BLaER1 treated with 17β-estradiol and CSF1 and Interleukin-3, amounts not matched to agents 10 nM and 100 nM (cell line): Measurements from ENCODE around the gene ST8SIA1.

Experiments used
- H3K27ac ChIP-seq, 11 experiments: shearing (Covaris generic); formaldehyde crosslinking; 2 replicates each; pipeline ENCODE4 v1.8.1; 2022
- H3K27me3 ChIP-seq, 11 experiments: shearing (Covaris generic); formaldehyde crosslinking; 2 replicates each; pipeline ENCODE4 v1.8.1; 2022
- H3K36me3 ChIP-seq, 11 experiments: shearing (Covaris generic); formaldehyde crosslinking; 2 replicates each; pipeline ENCODE4 v1.8.1; 2022
- H3K4me1 ChIP-seq, 10 experiments: shearing (Covaris generic); formaldehyde crosslinking; 2 replicates each; pipeline ENCODE4 v1.8.1; 2022
- H3K4me2 ChIP-seq, 11 experiments: shearing (Covaris generic); formaldehyde crosslinking; 2 replicates each; pipeline ENCODE4 v1.8.1; 2022
- H3K4me3 ChIP-seq, 10 experiments: shearing (Covaris generic); formaldehyde crosslinking; 2 replicates each; pipeline ENCODE4 v1.8.1; 2022
- H3K9ac ChIP-seq, 11 experiments: shearing (Covaris generic); formaldehyde crosslinking; 2 replicates each; pipeline ENCODE4 v1.8.1; 2022
- H3K9me3 ChIP-seq, 11 experiments: shearing (Covaris generic); formaldehyde crosslinking; replicated peaks in 1 of 11; 2 replicates each; pipeline ENCODE4 v1.8.1; 2022
- H4K20me1 ChIP-seq, 11 experiments: shearing (Covaris generic); formaldehyde crosslinking; 2 replicates each; pipeline ENCODE4 v1.8.1; 2022
- Cebpa-rat ChIP-seq, 11 experiments: shearing (Covaris generic); IDR thresholded peaks; 2 replicates each; pipeline ENCODE4 v1.8.1; 2022

ST8SIA1 gene

GRCh38 chr12:22248571-22249115 lies 85.9 kb downstream of the ST8SIA1 start:
- H3K9ac ChIP-seq: no peak overlapping the region
- H3K4me3 ChIP-seq: no peak overlapping the region
- peaks cover 44 to 90% (median 68%) of the 10 kb centered on the region in 11 experiments for H3K27me3 ChIP-seq
- peaks cover 9 to 19% (median 13%) of the 10 kb centered on the region in 10 experiments for H3K4me1 ChIP-seq
- H3K27ac ChIP-seq: no peak overlapping the region
- H3K36me3 ChIP-seq: no peaks in the 10 kb centered on the region
- TF ChIP-seq Cebpa-rat (IDR thresholded peaks at IDR 0.05): no peak
- peaks cover 0 to 9% (median 0%) of the 10 kb centered on the region in 11 experiments; a peak in 6 of 22 replicates for H4K20me1 ChIP-seq
- 0 out of 22 replicates have a peak, but pooled peaks cover 0 to 4% (median 0%) of the 10 kb centered on the region in 11 experiments for H3K9me3 ChIP-seq
- no peak overlapping the region for H3K4me2 ChIP-seq

- Histone ChIP-seq H3K27ac (no peak overlapping the region), H3K9ac (no peak overlapping the region), H3K4me3 (no peak overlapping the region), H4K20me1 (peaks cover 0 to 9% (median 0%) of the 10 kb centered on the region in 11 experiments; a peak in 5 of 22 replicates), H3K4me2 (no peak overlapping the region), H3K27me3 (peaks cover 38 to 89% (median 63%) of the 10 kb centered on the region in 11 experiments), H3K36me3 (no peaks in the 10 kb centered on the region), H3K9me3 (0 out of 22 replicates have a peak, but pooled peaks cover 0 to 4% (median 0%) of the 10 kb centered on the region in 11 experiments), H3K4me1 (peaks cover 9 to 19% (median 13%) of the 10 kb centered on the region in 10 experiments)
- no peak for TF ChIP-seq Cebpa-rat (IDR thresholded peaks at IDR 0.05)
Observed at GRCh38 chr12:22248121-22248520, 86.4 kb downstream of the ST8SIA1 start.

- Histone ChIP-seq H3K4me2 (peak overlapping the region in 1 of 11 experiments; percentile 10; a peak in 2 of 22 replicates), H3K36me3 (no peaks in the 10 kb centered on the region), H4K20me1 (peaks cover 0 to 9% (median 0%) of the 10 kb centered on the region in 11 experiments; a peak in 5 of 22 replicates), H3K9me3 (0 out of 22 replicates have a peak, but pooled peaks cover 0 to 4% (median 0%) of the 10 kb centered on the region in 11 experiments), H3K4me3 (no peak overlapping the region), H3K4me1 (peaks cover 9 to 15% (median 11%) of the 10 kb centered on the region in 10 experiments), H3K9ac (no peak overlapping the region), H3K27ac (no peak overlapping the region), H3K27me3 (peaks cover 22 to 78% (median 45%) of the 10 kb centered on the region in 11 experiments)
- no peak for TF ChIP-seq Cebpa-rat (IDR thresholded peaks at IDR 0.05)
Observed at GRCh38 chr12:22246217-22246846, 88.2 kb downstream of the ST8SIA1 start.

GRCh38 chr12:22242726-22243125 lies 91.8 kb downstream of the ST8SIA1 start:
- peaks cover 0 to 13% (median 4%) of the 10 kb centered on the region in 11 experiments; a peak in 6 of 22 replicates for H3K9me3 ChIP-seq
- H3K9ac ChIP-seq: no peak overlapping the region
- no peak overlapping the region for H3K4me2 ChIP-seq
- H4K20me1 ChIP-seq: no peaks in the 10 kb centered on the region
- peaks cover 0 to 42% (median 14%) of the 10 kb centered on the region in 11 experiments; a peak in 16 of 22 replicates for H3K27me3 ChIP-seq
- H3K36me3 ChIP-seq: no peaks in the 10 kb centered on the region
- H3K4me3 ChIP-seq: no peak overlapping the region
- peaks cover 0 to 4% (median 0%) of the 10 kb centered on the region in 10 experiments; a peak in 1 of 20 replicates for H3K4me1 ChIP-seq
- no peak overlapping the region for H3K27ac ChIP-seq
- no peak for TF ChIP-seq Cebpa-rat (IDR thresholded peaks at IDR 0.05)

- Histone ChIP-seq H3K9me3 (peaks cover 0 to 13% (median 4%) of the 10 kb centered on the region in 11 experiments; a peak in 6 of 22 replicates), H3K27ac (no peak overlapping the region), H3K4me3 (no peak overlapping the region), H4K20me1 (no peaks in the 10 kb centered on the region), H3K36me3 (no peaks in the 10 kb centered on the region), H3K9ac (no peak overlapping the region), H3K27me3 (peaks cover 0 to 10% (median 0%) of the 10 kb centered on the region in 11 experiments; a peak in 4 of 22 replicates), H3K4me2 (peak overlapping the region in 1 of 11 experiments; percentile 4; a peak in 1 of 22 replicates), H3K4me1 (no peaks in the 10 kb centered on the region)
- no peak for TF ChIP-seq Cebpa-rat (IDR thresholded peaks at IDR 0.05)
Observed at GRCh38 chr12:22238211-22238610, 96.3 kb downstream of the ST8SIA1 start.

GRCh38 chr12:22234561-22234960 lies 99.9 kb downstream of the ST8SIA1 start:
- no peak overlapping the region for H3K9ac ChIP-seq
- no peaks in the 10 kb centered on the region for H3K36me3 ChIP-seq
- no peak overlapping the region for H3K27ac ChIP-seq
- 0 out of 22 replicates have a peak, but pooled peaks cover 0 to 5% (median 0%) of the 10 kb centered on the region in 11 experiments for H3K27me3 ChIP-seq
- peaks cover 0 to 10% (median 2%) of the 10 kb centered on the region in 11 experiments; a peak in 6 of 22 replicates for H3K9me3 ChIP-seq
- no peaks in the 10 kb centered on the region for H4K20me1 ChIP-seq
- H3K4me2 ChIP-seq: no peak overlapping the region
- no peak for TF ChIP-seq Cebpa-rat (IDR thresholded peaks at IDR 0.05)
- no peak overlapping the region for H3K4me3 ChIP-seq
- no peaks in the 10 kb centered on the region for H3K4me1 ChIP-seq

- no peaks in the 10 kb centered on the region for H3K9me3 ChIP-seq
- TF ChIP-seq Cebpa-rat (IDR thresholded peaks at IDR 0.05): no peak
- no peaks in the 10 kb centered on the region for H4K20me1 ChIP-seq
- no peak overlapping the region for H3K27ac ChIP-seq
- H3K36me3 ChIP-seq: no peaks in the 10 kb centered on the region
- no peak overlapping the region for H3K4me3 ChIP-seq
- no peak overlapping the region for H3K4me2 ChIP-seq
- no peaks in the 10 kb centered on the region for H3K4me1 ChIP-seq
- no peak overlapping the region for H3K9ac ChIP-seq
- 0 out of 22 replicates have a peak, but pooled peaks cover 0 to 5% (median 0%) of the 10 kb centered on the region in 11 experiments for H3K27me3 ChIP-seq
Observed at GRCh38 chr12:22231836-22232235, 102.7 kb downstream of the ST8SIA1 start.

- no peak overlapping the region for H3K27ac ChIP-seq
Observed at GRCh38 chr12:22231078-22231477, 103.4 kb downstream of the ST8SIA1 start.

GRCh38 chr12:22230280-22230794 lies 104.2 kb downstream of the ST8SIA1 start:
- Histone ChIP-seq H3K9me3 (no peaks in the 10 kb centered on the region), H3K4me3 (no peak overlapping the region), H3K27ac (no peak overlapping the region), H3K36me3 (no peaks in the 10 kb centered on the region), H3K4me1 (no peaks in the 10 kb centered on the region), H3K9ac (no peak overlapping the region), H3K27me3 (no peaks in the 10 kb centered on the region), H3K4me2 (no peak overlapping the region), H4K20me1 (no peaks in the 10 kb centered on the region)
- TF ChIP-seq Cebpa-rat (IDR thresholded peaks at IDR 0.05): no peak

More at GRCh38 chr12:22231078-22231477, 103.4 kb downstream of the ST8SIA1 start:
- Histone ChIP-seq H3K4me3 (no peak overlapping the region), H3K9ac (no peak overlapping the region), H4K20me1 (no peaks in the 10 kb centered on the region), H3K27me3 (0 out of 22 replicates have a peak, but pooled peaks cover 0 to 1% (median 0%) of the 10 kb centered on the region in 11 experiments), H3K36me3 (no peaks in the 10 kb centered on the region), H3K4me2 (no peak overlapping the region), H3K9me3 (no peaks in the 10 kb centered on the region), H3K4me1 (no peaks in the 10 kb centered on the region)
- TF ChIP-seq Cebpa-rat (IDR thresholded peaks at IDR 0.05): no peak
